ENCODE results near the gene GNPTG. TPM values are rescaled to one million over a fixed set of nuclear protein-coding genes. Genes with fewer than 3 reads are reported as not detected.
A peak's percentile ranks its signal among the peaks of the same experiment; 100 is the strongest.

Gene GNPTG
- total RNA-seq, 4 donors from 2014 or later: 53.8 to 130 (median 79.1) TPM

DNA sequence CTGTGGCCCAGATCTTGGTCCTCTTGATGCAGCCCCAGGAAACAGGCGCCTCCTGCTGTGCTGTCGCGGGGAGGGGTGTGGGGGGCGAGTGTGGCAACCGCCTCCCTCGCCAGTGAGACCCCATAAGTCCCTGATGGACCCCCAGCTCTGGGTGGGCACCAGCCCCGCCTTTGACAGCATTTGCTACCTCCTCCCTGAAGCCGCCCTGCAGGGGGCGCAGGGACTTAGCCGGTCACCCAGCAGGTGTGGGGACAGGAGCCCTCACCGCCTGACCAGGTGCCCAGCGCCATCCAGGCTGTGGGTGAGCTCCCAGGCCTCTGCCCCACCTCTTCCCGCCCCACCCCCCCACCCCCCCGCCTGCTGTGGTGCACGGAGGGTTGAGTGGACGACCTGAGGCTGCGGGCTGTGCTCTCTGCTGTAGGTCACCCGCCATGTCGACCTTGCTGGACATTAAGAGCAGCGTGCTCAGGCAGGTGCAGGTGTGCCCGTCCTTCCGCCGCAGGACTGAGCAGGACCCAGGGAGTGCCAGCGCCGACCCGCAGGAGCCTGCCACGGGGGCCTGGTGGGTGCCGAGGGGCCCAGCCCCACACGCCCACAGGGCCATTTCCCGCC, 13.5 kb upstream of the GNPTG start:
- no peaks in the 10 kb centered on the region for H3K9me3 ChIP-seq
- H3K27ac ChIP-seq: no peak overlapping the region
- peak; percentile 70 for DNase-seq
- 27% methylated on average over 14 of the region's 30 CpGs; no CpG with 5 or more reads in 1 of the 2 donors for WGBS, 2 donors (ENCODE audit: low coverage in 1 of 2)
- peaks cover 35% of the 10 kb centered on the region for H3K27me3 ChIP-seq
- TF ChIP-seq POLR2A (IDR thresholded peaks at IDR 0.05) (no peak), POLR2AphosphoS5 (IDR thresholded peaks at IDR 0.05) (no peak)
- TF ChIP-seq, protein P1, sequence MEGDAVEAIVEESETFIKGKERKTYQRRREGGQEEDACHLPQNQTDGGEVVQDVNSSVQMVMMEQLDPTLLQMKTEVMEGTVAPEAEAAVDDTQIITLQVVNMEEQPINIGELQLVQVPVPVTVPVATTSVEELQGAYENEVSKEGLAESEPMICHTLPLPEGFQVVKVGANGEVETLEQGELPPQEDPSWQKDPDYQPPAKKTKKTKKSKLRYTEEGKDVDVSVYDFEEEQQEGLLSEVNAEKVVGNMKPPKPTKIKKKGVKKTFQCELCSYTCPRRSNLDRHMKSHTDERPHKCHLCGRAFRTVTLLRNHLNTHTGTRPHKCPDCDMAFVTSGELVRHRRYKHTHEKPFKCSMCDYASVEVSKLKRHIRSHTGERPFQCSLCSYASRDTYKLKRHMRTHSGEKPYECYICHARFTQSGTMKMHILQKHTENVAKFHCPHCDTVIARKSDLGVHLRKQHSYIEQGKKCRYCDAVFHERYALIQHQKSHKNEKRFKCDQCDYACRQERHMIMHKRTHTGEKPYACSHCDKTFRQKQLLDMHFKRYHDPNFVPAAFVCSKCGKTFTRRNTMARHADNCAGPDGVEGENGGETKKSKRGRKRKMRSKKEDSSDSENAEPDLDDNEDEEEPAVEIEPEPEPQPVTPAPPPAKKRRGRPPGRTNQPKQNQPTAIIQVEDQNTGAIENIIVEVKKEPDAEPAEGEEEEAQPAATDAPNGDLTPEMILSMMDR (IDR thresholded peaks at IDR 0.05): peak; percentile 23 to 46 (median 42)
- intact Hi-C loops (cut with DNase I; ENCODE audit: low total_unique reads): no loop called here
- H3K36me3 ChIP-seq: no peaks in the 10 kb centered on the region
- in situ Hi-C loops (cut with MboI; ENCODE audit: low pct_ligation_motif_present in 1 of 4, low pct_unique_long_range_greater_than_20kb in 1 of 4, low sequenced_read_pairs in 3 of 4): no loop called here
- peaks cover 11 to 21% (median 20%) of the 10 kb centered on the region in 4 donors for H3K4me1 ChIP-seq
- no peak overlapping the region for H3K4me3 ChIP-seq

DNA sequence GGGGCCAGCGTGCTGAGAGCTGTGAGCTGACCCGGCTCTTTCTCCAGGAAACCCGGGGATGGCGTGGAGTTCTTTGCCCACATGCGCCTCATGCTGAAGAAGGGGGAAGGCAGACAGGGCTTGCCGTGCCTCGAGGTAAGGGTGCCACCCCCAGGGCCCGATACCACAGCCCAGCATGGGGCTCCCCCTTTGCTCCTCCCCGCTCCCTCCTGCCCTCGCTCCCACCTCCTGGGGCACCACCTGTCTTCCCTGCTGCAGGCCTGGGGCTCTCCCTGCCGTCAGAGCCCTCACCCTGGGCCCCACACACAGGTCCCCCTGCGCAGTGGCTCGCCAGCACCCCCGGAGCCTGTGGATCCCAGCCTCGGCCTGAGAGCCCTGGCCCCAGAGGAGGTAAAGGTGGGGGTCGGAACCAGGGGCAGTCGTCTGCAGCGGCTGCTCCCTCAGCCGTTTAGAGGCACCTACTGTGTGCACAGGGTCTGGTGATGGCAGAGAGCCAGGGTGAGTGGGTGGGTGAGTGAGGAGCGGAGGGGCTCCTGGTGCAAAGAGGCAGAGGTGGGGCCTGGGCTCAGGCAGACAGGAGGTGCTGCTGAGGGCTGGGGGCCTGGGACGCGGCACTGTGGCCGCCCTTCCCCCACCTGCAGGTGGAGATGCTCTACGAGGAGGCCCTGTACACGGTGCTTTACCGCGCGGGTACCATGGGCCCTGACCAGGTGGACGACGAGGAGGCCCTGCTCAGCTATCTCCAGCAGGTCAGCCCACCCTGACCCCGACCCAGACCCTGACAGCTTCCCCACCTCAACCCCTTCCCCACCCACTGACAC, 12.7 kb upstream of the GNPTG start:
- intact Hi-C loops (cut with DNase I; ENCODE audit: low total_unique reads): no loop called here
- no peak for DNase-seq
- in situ Hi-C loops (cut with MboI; ENCODE audit: low pct_ligation_motif_present in 1 of 4, low pct_unique_long_range_greater_than_20kb in 1 of 4, low sequenced_read_pairs in 3 of 4): no loop called here
- H3K4me1 ChIP-seq: peaks cover 10 to 19% (median 16%) of the 10 kb centered on the region in 4 donors
- no peaks in the 10 kb centered on the region for H3K36me3 ChIP-seq
- no peak overlapping the region for H3K27ac ChIP-seq
- peaks cover 27% of the 10 kb centered on the region for H3K27me3 ChIP-seq
- no peak overlapping the region for H3K4me3 ChIP-seq
- H3K9me3 ChIP-seq: no peaks in the 10 kb centered on the region
- 69 to 71% methylated on average over 6 to 31 of the region's 31 CpGs for WGBS, 2 donors (ENCODE audit: low coverage in 1 of 2)
- TF ChIP-seq POLR2A (IDR thresholded peaks at IDR 0.05): no peak
- TF ChIP-seq POLR2AphosphoS5 (IDR thresholded peaks at IDR 0.05): no peak
- TF ChIP-seq, protein P1 (IDR thresholded peaks at IDR 0.05): no peak
- TF ChIP-seq EP300 (IDR thresholded peaks at IDR 0.05; ENCODE audit: low read depth): no peak

DNA sequence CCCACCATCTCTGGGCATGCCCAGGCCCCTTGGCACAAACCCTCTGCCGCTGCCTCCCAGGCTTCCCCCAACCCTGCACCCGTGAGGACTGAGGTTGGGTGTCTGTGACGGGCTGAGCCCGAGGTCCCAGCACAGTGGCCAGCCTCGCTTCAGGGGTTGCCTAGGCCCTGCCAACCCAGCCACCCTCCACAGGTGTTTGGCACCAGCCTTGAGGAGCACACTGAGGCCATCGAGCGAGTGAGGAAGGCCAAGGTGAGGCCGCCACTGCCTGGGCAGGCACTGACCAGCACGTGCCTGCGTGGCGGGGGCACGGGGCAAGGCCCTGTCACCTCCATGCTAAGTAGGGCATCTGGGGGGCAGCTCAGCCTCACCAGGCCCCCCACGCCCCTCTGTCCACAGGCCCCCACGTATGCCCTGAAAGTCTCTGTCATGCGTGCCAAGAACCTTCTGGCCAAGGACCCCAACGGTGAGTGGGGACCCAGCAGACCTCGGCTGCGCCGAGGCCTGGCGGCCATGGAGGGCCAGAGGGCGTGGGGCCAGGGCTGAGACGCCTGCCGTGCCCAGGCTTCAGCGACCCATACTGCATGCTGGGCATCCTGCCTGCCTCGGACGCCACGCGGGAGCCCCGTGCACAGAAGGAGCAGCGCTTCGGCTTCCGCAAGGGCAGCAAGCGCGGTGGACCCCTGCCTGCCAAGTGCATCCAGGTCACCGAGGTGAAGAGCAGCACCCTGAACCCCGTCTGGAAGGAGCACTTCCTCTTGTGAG, 10.8 kb upstream of the GNPTG start:
- Histone ChIP-seq H3K36me3 (no peaks in the 10 kb centered on the region), H3K4me1 (peaks cover 6 to 17% (median 12%) of the 10 kb centered on the region in 4 donors), H3K27me3 (peaks cover 8% of the 10 kb centered on the region), H3K9me3 (no peaks in the 10 kb centered on the region), H3K4me3 (no peak overlapping the region), H3K27ac (no peak overlapping the region)
- 87% methylated on average over 32 of the region's 36 CpGs; no CpG with 5 or more reads in 1 of the 2 donors for WGBS, 2 donors (ENCODE audit: low coverage in 1 of 2)
- in situ Hi-C loops (cut with MboI; ENCODE audit: low pct_ligation_motif_present in 1 of 4, low pct_unique_long_range_greater_than_20kb in 1 of 4, low sequenced_read_pairs in 3 of 4): no loop called here
- TF ChIP-seq POLR2A (IDR thresholded peaks at IDR 0.05): no peak
- no peak for DNase-seq
- intact Hi-C loops (cut with DNase I; ENCODE audit: low total_unique reads): no loop called here

DNA sequence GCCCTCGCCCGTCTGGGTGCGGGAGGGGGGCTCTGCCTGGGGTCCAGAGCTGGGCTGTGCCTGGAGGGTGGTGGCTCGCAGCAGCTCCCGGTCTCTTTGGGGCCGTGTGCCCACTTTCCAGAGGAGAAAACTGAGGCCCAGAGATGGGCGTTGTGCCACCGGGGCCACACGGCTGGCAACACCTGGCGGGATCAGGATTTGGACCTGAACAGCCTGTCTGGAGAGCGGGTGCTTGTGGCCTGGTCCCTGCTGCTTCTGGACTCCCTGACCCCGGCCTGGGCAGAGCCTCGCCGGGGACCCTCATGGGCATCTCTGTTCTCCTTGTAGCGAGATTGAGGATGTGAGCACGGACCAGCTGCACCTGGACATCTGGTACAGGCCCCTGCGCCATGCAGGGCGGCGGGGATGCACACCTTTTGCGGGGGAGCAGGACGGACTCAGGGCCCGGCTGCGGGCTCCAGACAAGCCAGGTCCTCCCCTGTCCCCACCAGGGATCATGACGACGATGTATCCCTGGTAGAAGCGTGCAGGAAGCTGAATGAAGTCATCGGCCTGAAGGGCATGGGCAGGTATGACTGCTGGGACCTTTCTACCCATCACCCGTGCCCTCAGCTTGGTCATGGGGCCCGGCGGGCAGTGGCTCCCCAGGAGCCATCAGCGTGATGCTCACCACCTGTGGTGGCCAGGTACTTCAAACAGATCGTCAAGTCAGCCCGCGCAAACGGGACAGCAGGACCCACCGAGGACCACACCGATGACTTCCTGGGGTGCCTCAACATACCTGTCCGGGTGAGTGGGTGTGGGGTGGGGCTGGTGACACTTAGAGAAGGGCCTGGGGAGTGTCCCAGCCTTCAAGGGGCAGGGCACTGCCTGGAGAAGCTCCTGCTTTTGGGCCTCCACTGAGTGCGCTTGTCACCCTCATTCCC, 10.0 kb upstream of the GNPTG start:
- Histone ChIP-seq H3K27ac (peak overlapping the region in 2 of 4 donors; percentile 23 to 61), H3K4me3 (no peak overlapping the region), H3K4me1 (peaks cover 6 to 17% (median 12%) of the 10 kb centered on the region in 4 donors), H3K36me3 (no peaks in the 10 kb centered on the region), H3K9me3 (no peaks in the 10 kb centered on the region), H3K27me3 (peaks cover under 1% of the 10 kb centered on the region)
- DNase-seq: no peak
- WGBS, 2 donors (ENCODE audit: low coverage in 1 of 2): 77 to 100% methylated on average over 1 to 25 of the region's 39 CpGs
- in situ Hi-C loops (cut with MboI; ENCODE audit: low pct_ligation_motif_present in 1 of 4, low pct_unique_long_range_greater_than_20kb in 1 of 4, low sequenced_read_pairs in 3 of 4) (no loop called here), intact Hi-C loops (cut with DNase I; ENCODE audit: low total_unique reads) (no loop called here)
- TF ChIP-seq POLR2A (IDR thresholded peaks at IDR 0.05) (no peak), POLR2AphosphoS5 (IDR thresholded peaks at IDR 0.05) (no peak), EP300 (IDR thresholded peaks at IDR 0.05; ENCODE audit: low read depth) (no peak)
- TF ChIP-seq, protein P1 (IDR thresholded peaks at IDR 0.05): no peak

All from transverse colon (tissue), 4 donors.